Activated CD4-positive, alpha-beta T cell treated with anti-CD3 and anti-CD28 coated beads for 48 hours (primary cell): ENCODE measurements around the gene PKM.
A peak's percentile ranks its signal among the peaks of the same experiment; 100 is the strongest.

Source experiments
- DNase-seq: peaks from one replicate; pipeline ENCODE4 v3.0.0-alpha.2; 2020

PKM gene

DNA sequence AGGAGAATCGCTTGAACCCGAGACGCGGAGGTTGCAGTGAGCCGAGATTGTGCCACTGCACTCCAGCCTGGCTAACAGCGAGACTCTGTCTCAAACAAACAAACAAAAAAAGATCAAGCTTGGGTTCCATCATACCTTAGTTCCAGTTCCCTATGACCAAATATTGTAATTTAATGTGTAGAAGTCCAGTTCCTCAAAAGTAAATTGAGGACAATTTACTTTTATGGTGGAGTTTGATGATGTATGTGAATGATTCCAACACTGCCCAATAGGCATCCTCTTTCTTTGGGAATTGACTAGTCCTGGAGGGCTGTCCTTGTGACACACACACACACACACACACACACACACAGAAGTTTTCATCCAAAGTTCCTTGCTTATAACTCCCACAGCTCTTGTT, 2.8 kb upstream of the PKM start:
- DNase-seq, result no peak

GRCh38 chr15:72231833-72232478, 966 bp upstream of the PKM start:
- DNase-seq, result peak; percentile 64

DNA sequence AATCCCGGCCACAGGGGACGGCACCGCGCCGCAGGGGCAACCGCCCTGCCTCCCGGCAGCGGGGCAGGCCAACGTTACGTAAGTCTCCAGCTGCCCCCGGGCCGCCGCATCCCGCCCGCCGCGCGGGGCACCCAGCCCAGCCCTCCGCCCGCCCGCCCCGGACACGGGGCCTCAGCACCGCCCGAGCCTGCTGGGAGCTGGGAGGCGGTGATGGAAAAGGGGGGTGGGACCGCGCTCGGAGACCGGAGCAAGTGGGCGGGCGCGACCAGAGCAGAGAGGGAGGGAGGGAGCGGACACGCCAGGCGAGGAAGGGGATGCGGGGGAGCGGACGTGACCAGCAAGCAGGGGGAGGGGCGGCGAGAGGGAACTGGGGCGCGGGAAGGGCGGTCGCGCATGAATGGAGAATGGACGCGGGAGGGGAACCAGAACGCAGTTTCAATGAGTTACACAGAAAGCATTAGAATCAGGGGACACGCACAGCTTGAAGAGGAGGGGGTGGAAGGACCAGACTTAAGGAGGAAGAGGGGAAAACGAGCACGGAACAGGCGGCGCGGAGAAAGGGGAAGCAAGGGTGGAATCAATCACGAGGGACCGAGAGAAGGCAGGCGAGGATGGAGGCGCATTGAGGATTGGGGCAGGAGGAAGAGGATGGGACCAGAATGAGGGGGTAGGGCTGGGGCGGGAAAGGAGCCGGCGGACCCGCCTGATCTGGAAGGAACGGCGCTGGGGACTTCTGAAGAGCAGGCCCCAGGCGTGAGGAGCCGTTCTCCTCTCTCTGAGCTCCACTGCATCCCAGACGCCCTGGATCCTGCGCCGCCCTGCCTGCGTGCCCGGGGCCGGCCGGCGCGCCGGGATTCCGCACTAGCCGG, 559 bp downstream of the PKM start:
- DNase-seq, result peak; percentile 93

- DNase-seq, result no peak
Observed at GRCh38 chr15:72229947-72230196, 1.1 kb downstream of the PKM start.

DNA sequence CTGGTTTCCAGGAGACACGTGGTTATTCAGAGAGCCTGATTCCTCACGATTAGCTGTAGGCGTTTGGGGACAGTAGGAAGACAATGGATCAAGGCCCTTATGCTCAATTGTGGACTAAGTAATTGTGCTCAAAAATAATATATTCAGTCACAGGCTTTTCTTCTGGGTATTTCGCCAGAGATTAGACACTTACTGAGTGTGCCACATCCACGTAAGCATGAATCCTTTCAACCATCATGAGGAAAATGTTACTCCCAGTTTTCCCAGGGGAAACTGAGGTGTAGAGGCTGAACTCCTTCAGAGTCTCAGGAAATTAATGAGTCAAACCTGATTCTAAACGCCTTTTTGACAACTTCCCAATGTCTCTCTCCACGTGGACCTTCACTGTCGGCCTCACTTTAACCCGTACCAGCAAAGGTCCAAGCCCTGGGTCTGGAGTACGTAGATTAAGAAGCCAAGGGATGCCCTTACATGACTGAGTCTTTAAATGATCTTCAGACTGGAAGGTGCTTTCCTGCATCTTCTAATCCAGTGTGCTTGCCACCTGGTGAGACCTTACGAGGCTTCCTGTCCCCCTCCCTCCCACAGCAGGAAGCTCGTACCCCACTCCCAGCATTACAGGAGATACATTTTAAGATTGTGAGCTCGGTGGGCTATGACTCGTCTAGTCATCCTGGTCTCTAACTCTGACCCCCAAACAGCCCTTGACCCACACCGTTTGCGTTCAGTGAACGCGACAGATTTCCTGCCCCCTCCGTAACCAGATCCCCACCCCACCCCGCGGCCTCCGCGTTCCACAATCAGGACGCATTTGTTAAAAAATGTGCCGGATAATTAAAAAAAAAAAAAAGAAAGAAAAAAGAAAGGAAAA, 1.7 kb downstream of the PKM start:
- DNase-seq, result peak; percentile 52

DNA sequence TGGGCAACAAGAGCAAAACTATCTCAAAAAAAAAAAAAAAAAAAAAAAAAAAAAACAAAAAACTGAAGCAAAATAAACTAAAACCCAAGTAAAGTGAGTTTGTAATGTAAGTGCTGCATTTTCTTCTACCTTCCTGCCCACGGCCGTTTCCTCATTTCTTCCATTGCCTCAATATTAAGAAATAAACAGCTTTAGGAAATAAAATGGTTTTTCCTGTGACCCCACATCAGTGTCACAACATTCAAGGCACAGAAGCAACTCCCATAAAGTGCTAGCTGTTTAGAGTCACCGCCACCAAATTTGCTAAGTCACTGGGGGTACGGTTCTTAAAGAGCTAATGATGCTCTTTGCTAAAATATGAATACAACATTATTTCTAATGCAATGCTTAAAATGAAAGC, 3.3 kb downstream of the PKM start:
- peak; percentile 30 for DNase-seq

DNA sequence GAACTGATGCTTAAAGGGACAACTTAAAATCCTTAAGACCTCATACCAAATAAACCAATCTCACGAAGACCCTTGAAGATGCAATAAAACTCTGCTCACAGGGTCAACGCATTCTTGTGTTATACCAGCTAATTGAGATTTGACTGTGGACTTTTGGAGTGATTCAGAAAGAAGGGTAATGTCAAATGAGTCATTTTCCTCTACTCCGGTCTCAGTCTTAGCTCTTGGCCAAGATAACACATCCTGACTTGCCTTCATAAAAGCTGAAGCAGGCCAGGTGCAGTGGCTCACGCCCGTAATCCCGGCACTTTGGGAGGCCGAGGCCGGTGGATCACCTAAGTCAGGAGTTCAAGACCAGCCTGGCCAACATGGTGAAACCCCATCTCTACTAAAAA, 3.8 kb downstream of the PKM start:
- DNase-seq, result peak; percentile 76

DNA sequence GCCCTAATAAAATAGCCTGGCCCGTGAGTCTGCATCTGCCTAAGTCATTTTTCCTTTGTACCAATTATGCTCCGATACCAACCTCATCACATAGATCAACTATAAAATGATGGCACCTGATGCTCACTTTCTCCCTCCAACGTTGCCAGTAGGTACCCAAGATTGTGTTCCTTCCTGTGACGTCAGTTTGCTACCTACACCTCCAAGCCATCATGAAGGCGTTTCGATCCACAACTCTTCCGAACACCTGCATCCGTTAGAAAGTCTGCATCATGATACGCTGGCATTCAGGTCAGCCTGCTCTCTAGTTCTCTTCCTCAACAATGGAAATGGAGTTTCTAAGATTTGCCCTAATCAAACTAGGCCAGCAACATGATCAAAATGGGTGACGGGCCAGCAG, 7.7 kb downstream of the PKM start:
- no peak for DNase-seq

- DNase-seq, result no peak
Observed at GRCh38 chr15:72222393-72222792, 8.6 kb downstream of the PKM start.

DNA sequence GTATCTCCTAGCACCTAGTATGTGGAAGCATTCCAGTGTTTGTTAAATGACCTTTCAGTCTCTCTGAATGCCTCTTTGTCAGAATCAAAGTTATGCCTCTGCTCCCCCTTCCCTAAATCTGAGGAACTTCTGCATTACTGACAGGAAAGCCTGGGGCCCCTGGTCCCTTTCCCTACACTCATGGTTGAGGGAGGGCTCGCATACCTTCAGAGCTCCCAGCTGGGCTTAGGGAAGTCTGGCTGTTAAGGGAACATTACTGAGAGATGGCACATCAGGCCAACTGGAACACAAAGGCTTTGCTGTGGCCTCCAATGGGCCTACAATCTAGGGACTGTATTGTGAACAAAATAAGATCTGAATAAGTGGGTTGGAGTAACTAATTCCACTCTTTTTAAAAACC, 10.3 kb downstream of the PKM start:
- no peak for DNase-seq

DNA sequence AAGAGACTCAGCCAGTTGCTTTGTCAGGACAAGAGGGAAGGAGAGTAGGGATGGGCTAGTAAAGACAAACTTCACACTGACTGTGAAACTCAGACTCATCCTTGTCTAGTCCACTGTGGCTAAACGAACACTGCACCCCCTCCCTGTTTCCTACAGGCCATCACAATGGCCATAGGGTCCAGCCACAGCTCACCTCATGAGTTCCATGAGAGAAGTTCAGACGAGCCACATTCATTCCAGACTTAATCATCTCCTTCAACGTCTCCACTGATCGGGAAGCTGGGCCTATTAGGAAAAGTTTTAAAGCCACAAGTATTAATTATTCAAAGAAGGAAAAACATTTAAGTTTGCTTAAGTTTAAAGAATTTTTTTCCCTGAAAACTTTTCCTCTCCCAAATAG, 13.8 kb downstream of the PKM start:
- DNase-seq, result no peak

- no peak for DNase-seq
Observed at GRCh38 chr15:72216079-72216478, 14.9 kb downstream of the PKM start.

DNA sequence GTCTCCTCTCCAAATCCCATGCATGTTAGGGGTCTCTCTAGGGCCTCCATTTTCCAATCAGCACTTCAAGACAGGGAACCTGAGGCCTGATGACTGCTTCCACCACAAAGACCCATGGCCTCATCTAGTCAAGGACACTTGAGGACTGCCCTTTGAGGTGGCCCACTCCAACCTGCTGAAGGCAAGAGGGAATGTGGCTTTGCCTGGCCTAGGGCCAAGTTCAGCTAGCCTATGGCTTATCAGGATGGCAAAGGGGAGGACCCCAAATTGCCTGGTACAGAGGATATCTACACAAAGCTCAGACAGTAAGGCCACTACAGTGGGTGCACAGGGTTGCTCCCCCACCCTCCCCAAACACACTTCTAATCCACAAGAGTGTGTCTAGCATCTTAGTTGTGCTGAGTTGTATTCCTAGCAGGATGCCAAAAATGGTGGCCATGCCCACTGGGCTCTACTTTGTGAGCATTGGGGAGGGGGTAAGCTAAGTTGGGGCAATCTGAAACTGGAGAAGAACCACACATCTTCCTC, 23.4 kb downstream of the PKM start:
- no peak for DNase-seq

DNA sequence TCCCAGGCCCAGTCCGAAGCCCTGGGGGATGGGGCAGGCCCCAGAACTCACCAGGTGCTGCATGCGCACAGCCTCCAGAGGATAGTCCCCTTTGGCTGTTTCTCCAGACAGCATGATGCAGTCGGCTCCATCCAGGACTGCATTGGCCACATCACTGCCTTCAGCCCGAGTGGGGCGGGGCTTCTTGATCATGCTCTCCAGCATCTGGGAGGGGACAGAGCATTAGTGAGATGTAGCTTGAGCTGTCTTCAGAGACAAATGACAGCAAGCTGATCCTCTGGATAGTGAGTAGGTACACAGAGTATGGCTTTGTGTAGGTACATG, 24.4 kb downstream of the PKM start:
- no peak for DNase-seq

- DNase-seq, result no peak
Observed at GRCh38 chr15:72205896-72206676, 24.9 kb downstream of the PKM start.

DNA sequence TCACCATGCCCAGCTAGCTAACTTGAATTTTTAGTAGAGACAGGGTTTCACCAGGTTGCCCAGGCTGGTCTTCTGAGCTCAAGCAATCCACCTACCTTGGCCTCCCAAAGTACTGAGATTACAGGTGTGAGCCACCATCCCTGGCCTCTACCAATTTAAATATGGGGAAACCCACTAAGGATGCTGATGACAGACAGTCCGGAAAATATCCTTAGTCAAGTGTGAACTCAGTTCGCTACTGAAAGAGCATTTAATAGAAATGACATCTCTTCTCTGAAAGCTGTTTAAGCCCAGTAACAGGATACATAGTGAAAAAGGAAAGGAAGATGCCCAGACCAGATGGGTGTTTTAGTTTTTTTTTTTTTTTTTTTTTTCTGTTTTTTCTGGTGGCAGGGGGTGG, 25.7 kb downstream of the PKM start:
- no peak for DNase-seq

GRCh38 chr15:72203507-72203837, 27.5 kb downstream of the PKM start:
- DNase-seq, result no peak

DNA sequence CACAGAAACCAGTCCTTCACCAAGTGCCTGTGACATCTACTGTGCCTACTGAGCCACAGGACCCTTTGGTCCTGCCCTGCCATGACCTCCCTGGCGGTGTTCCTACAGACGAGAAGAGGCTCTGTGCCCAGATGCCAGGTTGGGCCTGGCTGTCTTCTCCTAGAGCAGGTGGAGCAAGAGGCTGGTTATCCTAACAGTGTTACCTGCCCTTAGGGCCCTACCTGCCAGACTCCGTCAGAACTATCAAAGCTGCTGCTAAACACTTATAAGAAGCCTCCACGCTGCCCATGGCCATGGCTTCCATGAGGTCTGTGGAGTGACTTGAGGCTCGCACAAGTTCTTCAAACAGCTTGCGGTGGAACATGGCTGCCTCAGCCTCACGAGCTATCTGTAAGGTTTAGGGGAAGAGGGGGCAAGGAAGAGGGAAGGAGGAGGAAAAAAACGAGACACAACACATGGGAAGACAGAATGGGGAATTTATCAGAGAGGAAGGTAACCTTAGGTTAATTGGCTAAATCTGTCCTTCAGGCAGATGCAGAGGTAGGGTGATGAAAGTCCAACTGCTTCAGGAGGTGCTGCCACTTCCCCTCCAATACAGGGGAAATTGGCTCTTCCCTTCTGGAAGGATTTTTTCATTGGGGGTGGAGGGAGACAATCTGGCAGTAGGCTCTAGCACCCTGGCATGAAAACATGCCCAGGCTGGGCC, 28.0 kb downstream of the PKM start:
- no peak for DNase-seq

- DNase-seq, result no peak
Observed at GRCh38 chr15:72202302-72202701, 28.7 kb downstream of the PKM start.

- DNase-seq, result no peak
Observed at GRCh38 chr15:72201391-72201921, 29.5 kb downstream of the PKM start.

GRCh38 chr15:72200395-72201237, 30.4 kb downstream of the PKM start:
- no peak for DNase-seq
